Thoracic aorta (tissue), 2 donors: ENCODE measurements around the gene CEACAM21. TPM values are rescaled to one million over a fixed set of nuclear protein-coding genes. Genes with fewer than 3 reads are reported as not detected.

Source experiments
- ATAC-seq: fragments of 150-250 bp; one replicate; pipeline ENCODE4 v1.8.0; 2017; ENCODE audit warnings: low read depth; ENCODE audit not compliant: insufficient number of reproducible peaks, low FRiP score
- DNase-seq: peaks from one replicate; pipeline ENCODE4 v3.0.0-alpha.2; 2020; ENCODE audit warnings: low spot score
- H3K27ac ChIP-seq, 2 donors: fragments of 200-600 bp; sonication (generic); 1 replicate in 1 of 2; 2 replicates in 1 of 2; pipeline ENCODE4 v1.5.1; 2016; ENCODE audit warnings: mild to moderate bottlenecking in 2 of 2, moderate library complexity in 2 of 2
- H3K27me3 ChIP-seq: fragments of 200-600 bp; sonication (generic); replicated peaks from 2 replicates; pipeline ENCODE4 v1.6.0; 2016; ENCODE audit warnings: mild to moderate bottlenecking; ENCODE audit not compliant: insufficient read depth
- H3K36me3 ChIP-seq: fragments of 200-600 bp; sonication (generic); one replicate; pipeline ENCODE4 v1.5.1; 2016
- H3K4me1 ChIP-seq, 2 donors: fragments of 200-600 bp; sonication (generic); 1 replicate in 1 of 2; 2 replicates in 1 of 2; pipeline versions ENCODE4 v1.5.1 to v1.6.0; 2016; ENCODE audit warnings: low read depth in 2 of 2, mild to moderate bottlenecking in 1 of 2; ENCODE audit not compliant: control insufficient read depth in 1 of 2
- H3K4me3 ChIP-seq: fragments of 200-600 bp; sonication (generic); 2 replicates; pipeline ENCODE4 v1.5.1; 2016; ENCODE audit warnings: mild to moderate bottlenecking
- H3K9me3 ChIP-seq: fragments of 200-600 bp; sonication (generic); 2 replicates; pipeline ENCODE4 v1.5.1; 2016
- total RNA-seq, 2 donors: library from RNA; depleted of rRNA; stranded (reverse); fragments of >200 nt; gene quantifications; one replicate each; pipeline versions ENCODE4 v1.1.0 to v1.2.3, GENCODE V29; 2016
- TF ChIP-seq, protein P1 (sequence below): fragments of 200-600 bp; sonication (generic); IDR thresholded peaks from one replicate; pipeline ENCODE4 v1.5.1; 2019; ENCODE audit warnings: antibody characterized with exemption

Gene CEACAM21
- total RNA-seq, 2 donors from 2014 or later: 1.1 to 6.9 TPM

DNA sequence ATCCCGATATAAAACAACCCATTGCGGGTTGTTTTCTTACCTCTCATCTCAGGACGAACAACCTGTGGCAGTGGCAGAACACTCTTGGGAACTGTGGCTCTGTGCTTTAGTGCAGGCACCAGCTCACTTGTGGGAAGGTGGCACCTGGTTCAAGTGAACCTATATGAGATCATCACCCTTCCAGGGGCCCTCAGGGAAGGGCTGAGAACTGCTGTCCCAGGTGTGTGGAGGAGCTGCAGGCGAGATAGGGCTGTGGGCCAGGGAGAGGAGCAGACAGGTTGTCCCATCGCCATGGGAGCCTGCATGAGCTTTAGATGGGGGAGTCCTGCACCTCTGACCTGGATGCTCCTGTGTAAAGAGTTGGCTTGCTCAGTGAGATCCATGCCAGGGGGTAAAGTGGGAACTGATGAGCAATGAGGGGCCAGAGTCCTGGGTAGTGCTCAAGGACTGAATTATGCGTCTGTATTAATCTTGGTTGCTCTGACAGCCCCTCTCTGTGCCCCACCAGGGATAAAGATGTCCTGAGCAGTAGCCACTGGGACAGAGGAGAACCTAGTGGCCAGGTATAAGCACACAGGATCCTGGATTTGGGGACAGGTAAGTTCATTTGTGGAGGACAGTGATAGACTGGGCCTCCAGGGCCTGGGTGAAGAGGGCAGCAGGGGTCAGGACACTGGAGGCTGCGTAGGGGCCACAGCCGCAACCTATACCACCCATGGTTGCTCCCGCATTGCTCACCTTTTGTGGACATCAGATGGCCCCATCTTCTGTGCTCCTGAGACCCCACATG, 42.2 kb downstream of the CEACAM21 start:
- no peaks in the 10 kb centered on the region for H3K9me3 ChIP-seq
- no peak overlapping the region for H3K4me3 ChIP-seq
- H3K27me3 ChIP-seq: no peaks in the 10 kb centered on the region
- no peak for ATAC-seq
- no peaks in the 10 kb centered on the region for H3K36me3 ChIP-seq
- TF ChIP-seq, protein P1, sequence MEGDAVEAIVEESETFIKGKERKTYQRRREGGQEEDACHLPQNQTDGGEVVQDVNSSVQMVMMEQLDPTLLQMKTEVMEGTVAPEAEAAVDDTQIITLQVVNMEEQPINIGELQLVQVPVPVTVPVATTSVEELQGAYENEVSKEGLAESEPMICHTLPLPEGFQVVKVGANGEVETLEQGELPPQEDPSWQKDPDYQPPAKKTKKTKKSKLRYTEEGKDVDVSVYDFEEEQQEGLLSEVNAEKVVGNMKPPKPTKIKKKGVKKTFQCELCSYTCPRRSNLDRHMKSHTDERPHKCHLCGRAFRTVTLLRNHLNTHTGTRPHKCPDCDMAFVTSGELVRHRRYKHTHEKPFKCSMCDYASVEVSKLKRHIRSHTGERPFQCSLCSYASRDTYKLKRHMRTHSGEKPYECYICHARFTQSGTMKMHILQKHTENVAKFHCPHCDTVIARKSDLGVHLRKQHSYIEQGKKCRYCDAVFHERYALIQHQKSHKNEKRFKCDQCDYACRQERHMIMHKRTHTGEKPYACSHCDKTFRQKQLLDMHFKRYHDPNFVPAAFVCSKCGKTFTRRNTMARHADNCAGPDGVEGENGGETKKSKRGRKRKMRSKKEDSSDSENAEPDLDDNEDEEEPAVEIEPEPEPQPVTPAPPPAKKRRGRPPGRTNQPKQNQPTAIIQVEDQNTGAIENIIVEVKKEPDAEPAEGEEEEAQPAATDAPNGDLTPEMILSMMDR: no peak
- no peaks in the 10 kb centered on the region for H3K4me1 ChIP-seq
- no peak overlapping the region for H3K27ac ChIP-seq
- DNase-seq: no peak

DNA sequence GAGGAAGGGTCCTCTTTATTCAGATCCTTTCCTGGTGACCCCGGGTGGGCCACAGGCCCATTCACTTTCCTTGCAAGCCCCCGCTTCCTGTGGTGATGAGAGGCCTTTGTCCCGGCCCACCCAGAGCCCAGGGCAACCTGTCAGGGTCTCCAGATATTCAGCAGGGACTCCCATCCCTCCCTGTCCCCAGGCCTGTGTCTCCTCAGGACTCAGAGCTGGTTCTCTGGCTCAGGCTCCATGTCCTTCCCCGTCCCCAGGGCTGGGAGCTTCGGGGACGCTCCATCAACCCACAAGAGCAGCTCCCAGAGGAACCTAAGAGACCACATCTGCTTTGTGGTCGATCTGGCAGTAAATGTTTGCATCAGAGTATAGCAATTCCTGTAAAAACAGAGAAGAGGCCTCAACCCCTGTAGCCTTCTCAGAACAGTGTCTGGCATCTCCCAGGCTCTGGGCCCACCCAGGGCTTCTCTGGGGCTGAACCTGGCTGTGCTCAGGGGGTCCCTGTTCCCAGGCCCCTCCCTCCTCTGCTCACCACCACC, 43.1 kb downstream of the CEACAM21 start:
- ATAC-seq: no peak
- Histone ChIP-seq H3K36me3 (no peaks in the 10 kb centered on the region), H3K4me1 (no peaks in the 10 kb centered on the region), H3K4me3 (no peak overlapping the region), H3K27ac (no peak overlapping the region), H3K9me3 (no peaks in the 10 kb centered on the region), H3K27me3 (no peaks in the 10 kb centered on the region)
- TF ChIP-seq, protein P1: no peak
- DNase-seq: no peak

DNA sequence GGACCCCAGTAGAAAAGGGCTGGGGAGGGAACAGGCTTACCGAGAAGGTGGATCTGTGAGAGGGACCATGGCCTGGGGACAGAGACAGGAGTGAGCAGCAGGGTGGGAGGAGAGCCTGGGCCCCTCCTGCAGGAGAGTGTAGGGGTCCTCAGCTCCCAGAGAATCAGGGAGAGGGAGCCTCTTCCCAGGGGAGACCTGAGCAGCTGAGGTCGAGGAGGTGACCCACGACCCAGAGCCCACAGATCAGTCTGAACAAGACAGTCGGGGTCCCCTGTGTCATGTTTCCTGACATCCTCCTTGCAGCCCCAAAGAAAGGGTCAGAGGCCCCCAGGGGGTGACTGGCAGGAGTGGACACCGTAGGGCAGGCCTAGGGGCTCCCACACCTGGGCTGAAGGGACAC, 44.2 kb downstream of the CEACAM21 start:
- no peaks in the 10 kb centered on the region for H3K27me3 ChIP-seq
- TF ChIP-seq, protein P1: no peak
- H3K36me3 ChIP-seq: no peaks in the 10 kb centered on the region
- no peak overlapping the region for H3K4me3 ChIP-seq
- H3K9me3 ChIP-seq: no peaks in the 10 kb centered on the region
- H3K4me1 ChIP-seq: no peaks in the 10 kb centered on the region
- ATAC-seq: no peak
- no peak for DNase-seq
- H3K27ac ChIP-seq: no peak overlapping the region

DNA sequence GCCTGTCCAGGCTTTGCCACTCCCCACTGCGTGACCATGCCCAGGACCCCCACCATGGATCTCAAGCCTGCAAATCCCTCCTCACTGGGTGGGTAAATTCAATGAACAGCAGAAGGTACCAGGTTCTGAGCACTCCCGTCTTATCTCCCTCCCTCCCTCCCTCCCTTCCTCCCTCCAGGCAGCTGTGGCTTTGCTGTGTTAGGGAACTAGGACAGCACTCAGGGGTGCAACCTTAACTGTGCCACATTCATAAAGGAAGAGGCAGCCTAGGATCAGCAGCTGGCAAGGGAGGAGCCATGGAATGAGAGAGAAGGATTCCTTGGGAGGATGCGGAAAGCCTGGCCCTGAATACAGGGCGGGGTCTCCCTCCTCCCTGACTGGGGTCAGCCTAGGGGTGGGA, 45.3 kb downstream of the CEACAM21 start:
- TF ChIP-seq, protein P1: no peak
- Histone ChIP-seq H3K27me3 (no peaks in the 10 kb centered on the region), H3K4me3 (no peak overlapping the region), H3K9me3 (no peaks in the 10 kb centered on the region), H3K4me1 (no peaks in the 10 kb centered on the region), H3K27ac (no peak overlapping the region), H3K36me3 (no peaks in the 10 kb centered on the region)
- no peak for DNase-seq
- no peak for ATAC-seq

DNA sequence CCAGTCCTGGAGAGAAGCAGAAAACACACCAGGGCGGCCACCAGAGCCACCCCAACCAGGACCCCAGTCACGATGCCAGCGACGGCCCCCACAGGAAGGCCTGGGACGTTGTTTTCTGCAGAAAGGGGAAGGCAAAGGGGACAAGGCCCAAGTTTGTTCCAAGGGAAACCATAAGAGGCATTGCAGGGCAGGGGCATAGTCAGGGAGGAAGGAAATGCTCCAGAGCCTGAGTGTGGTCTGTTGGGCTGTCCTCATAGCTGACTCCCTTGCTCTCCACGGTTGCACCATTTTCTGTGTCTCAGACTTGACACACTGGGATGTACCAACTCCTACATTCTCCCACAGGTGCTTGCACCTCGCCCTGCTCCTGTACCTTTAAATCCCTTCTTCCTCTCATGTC, 45.7 kb downstream of the CEACAM21 start:
- no peaks in the 10 kb centered on the region for H3K4me1 ChIP-seq
- ATAC-seq (no peak), DNase-seq (no peak)
- no peaks in the 10 kb centered on the region for H3K36me3 ChIP-seq
- TF ChIP-seq, protein P1: no peak
- no peak overlapping the region for H3K27ac ChIP-seq
- H3K9me3 ChIP-seq: no peaks in the 10 kb centered on the region
- no peaks in the 10 kb centered on the region for H3K27me3 ChIP-seq
- no peak overlapping the region for H3K4me3 ChIP-seq
